Measurements from ENCODE around the gene SLC25A6. TPM values are rescaled to one million over a fixed set of nuclear protein-coding genes. Genes with fewer than 3 reads are reported as not detected.
"Not testable (repeated sequence)": the region's sequence is repeated elsewhere in the genome, so short reads cannot be mapped to it uniquely, and the experiment has no call there.

SLC25A6 gene
- total and polyA plus RNA-seq, 2 experiments from 2014 or later: 256 to 317 TPM

DNA sequence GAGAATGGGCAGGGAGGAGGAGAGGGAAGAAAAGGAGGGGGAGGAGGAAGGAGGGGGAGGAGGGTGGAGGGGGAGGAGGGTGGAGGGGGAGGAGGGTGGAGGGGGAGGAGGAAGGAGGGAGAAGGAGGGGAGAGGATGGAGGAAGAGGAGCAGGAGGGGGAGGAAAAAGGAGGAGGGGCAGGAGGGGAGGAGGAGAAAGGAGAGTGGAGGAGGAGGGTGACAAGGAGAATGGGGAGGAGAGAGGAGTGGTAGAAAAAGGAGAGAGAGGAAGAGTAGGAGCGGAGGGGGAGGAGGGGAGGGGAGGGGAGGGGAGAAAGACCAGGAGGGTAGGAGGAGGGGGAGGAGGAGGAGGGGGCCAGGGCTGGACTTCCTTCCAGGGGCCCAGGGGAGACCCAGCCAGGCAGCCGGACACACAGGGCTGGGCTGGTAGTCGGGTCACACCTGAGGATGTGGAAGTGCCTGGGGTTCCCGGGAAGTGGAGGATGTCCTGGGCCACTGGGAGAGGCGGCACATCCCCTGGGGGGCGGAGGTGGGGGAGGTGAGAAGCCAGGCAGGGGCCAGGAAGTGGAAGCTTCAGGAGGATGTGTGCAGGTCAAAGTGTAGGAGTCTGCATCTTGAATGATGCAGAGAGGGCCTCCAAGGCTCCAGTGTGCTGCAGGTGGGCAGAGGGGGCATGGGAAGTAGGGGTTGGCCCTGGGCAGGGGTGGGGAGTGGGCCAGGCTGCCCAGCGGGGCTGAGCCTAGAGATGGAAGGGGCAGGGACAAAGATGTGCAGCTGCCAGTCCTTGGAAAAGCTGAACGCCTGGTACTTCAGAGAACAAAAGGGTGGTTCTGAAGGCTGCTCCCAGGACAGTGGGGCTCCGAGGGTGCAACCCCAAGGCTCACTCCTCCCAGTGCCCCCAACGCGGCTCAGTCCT, 36.5 kb downstream of the SLC25A6 start:
- DNase-seq: no peak
- H3K79me2 ChIP-seq (ENCODE audit: insufficient read depth): no peaks in the 10 kb centered on the region
- H3K4me3 ChIP-seq: no peak overlapping the region
- no peaks in the 10 kb centered on the region for H4K20me1 ChIP-seq (ENCODE audit: insufficient read depth)
- no peak overlapping the region for H3K27ac ChIP-seq
- no peak overlapping the region for H3K9ac ChIP-seq
- H3K4me2 ChIP-seq (ENCODE audit: unreplicated experiment): no peak overlapping the region
- no peaks in the 10 kb centered on the region for H3K9me2 ChIP-seq (ENCODE audit: insufficient read depth)
- no peaks in the 10 kb centered on the region for H3K36me3 ChIP-seq (ENCODE audit: low read depth)
- H3K27me3 ChIP-seq (replicated peaks; ENCODE audit: insufficient read depth): no peaks in the 10 kb centered on the region
- in situ Hi-C loops (cut with MboI): no loop called here
- 20 to 24% methylated on average over 5 to 11 of the region's 11 CpGs for WGBS, 2 experiments (ENCODE audit: low coverage in 1 of 2, low lambda C conversion rate in 2 of 2, missing lambda C conversion rate in 2 of 2)
- no peak overlapping the region for H2AFZ ChIP-seq
- no peaks in the 10 kb centered on the region for H3F3A ChIP-seq (ENCODE audit: insufficient read depth)
- H3K4me1 ChIP-seq (ENCODE audit: insufficient read depth): no peaks in the 10 kb centered on the region
- TF ChIP-seq EZH2phosphoT487 (IDR thresholded peaks at IDR 0.05; ENCODE audit: insufficient read depth, low read depth) (no peak), EZH2 (IDR thresholded peaks at IDR 0.05; ENCODE audit: insufficient read depth, poor library complexity, severe bottlenecking) (no peak)
- H3K9me3 ChIP-seq (ENCODE audit: low read depth): no peaks in the 10 kb centered on the region

DNA sequence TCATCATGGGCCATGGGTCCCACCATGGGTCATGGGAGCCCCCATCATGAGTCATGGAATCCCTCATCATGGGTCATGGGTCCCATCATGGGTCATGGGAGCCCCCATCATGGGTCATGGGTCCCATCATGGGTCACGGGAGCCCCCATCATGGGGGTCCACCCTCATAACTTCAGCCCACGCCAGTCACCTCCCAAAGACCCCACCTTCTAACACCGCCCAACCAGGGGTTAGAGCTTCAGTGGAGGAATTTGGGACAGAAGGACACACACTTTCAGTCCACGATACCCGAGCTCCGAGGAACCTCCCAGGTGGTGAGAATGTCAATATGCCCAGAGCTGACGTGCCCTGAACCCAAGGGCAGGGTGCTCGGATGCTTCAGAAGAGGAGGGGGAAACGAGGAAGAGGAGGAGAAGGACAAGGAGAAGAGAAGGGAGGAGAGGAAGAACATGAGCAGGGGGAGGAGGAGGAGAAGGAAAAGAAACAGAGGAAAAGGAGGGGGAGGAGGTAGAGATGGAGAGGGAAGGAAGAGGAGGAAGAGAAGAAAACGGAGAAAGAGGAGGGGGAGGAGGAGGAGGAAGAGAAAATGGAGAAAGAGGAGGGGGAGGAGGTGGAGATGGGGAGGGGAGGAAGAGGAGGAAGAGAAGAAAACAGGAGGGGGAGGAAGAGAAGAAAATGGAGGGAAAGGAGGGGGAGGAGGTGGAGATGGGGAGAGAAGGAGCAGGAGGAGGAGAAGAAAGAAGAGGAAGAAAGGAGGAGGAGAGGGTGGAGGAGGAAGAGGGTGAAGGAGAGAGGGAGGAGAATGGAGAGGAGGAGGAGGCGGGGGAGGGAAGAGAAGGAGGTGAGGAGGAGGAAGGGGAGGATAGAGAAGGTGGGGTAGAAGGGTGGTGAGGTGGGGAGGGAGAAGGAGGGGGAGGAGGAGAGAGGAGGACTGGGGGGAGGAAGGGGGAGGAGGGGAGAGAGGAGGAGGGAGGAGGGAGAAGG, 37.6 kb downstream of the SLC25A6 start:
- Histone ChIP-seq H3K27me3 (replicated peaks; ENCODE audit: insufficient read depth) (no peaks in the 10 kb centered on the region), H3K4me3 (no peak overlapping the region), H3K27ac (no peak overlapping the region), H3K9me2 (ENCODE audit: insufficient read depth) (no peaks in the 10 kb centered on the region), H3K79me2 (ENCODE audit: insufficient read depth) (no peaks in the 10 kb centered on the region), H3K9me3 (ENCODE audit: low read depth) (no peaks in the 10 kb centered on the region), H3K4me1 (ENCODE audit: insufficient read depth) (no peaks in the 10 kb centered on the region), H3K36me3 (ENCODE audit: low read depth) (no peaks in the 10 kb centered on the region), H3F3A (ENCODE audit: insufficient read depth) (no peaks in the 10 kb centered on the region), H4K20me1 (ENCODE audit: insufficient read depth) (no peaks in the 10 kb centered on the region), H2AFZ (no peak overlapping the region), H3K9ac (no peak overlapping the region), H3K4me2 (ENCODE audit: unreplicated experiment) (no peak overlapping the region)
- 63 to 67% methylated on average over 11 of the region's 11 CpGs for WGBS, 2 experiments (ENCODE audit: low coverage in 1 of 2, low lambda C conversion rate in 2 of 2, missing lambda C conversion rate in 2 of 2)
- TF ChIP-seq EZH2phosphoT487 (IDR thresholded peaks at IDR 0.05; ENCODE audit: insufficient read depth, low read depth): no peak
- no peak for DNase-seq
- in situ Hi-C loops (cut with MboI): no loop called here

DNA sequence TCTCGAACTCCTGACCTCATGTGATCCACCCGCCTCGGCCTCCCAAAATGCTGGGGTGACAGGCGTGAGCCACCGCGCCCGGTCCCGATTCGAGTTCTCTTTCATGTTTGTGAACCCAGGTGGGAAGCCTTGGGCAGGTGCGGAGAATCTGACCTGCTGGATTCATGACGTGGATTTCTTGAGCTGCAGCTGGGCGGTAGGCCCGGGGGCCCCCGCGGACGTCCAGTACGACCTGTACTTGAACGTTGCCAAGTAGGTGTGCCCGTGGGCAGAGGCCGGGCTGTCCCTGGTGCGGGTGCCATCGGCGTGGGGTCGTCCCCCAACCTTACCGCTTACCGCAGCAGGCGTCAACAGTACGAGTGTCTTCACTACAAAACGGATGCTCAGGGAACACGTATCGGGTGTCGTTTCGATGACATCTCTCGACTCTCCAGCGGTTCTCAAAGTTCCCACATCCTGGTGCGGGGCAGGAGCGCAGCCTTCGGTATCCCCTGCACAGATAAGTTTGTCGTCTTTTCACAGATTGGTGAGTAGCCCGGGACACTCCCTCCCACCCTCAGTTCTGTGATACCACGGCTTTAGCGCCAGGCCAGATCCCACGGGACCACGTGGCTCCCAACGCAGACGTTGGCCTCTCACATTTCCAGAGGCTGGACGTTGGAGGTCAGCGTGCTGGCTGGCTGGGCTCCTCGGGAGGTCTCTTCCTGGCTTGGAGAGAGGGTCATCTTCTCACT, 39.8 kb downstream of the SLC25A6 start:
- Histone ChIP-seq H3F3A (ENCODE audit: insufficient read depth) (no peaks in the 10 kb centered on the region), H2AFZ (no peak overlapping the region), H3K4me1 (ENCODE audit: insufficient read depth) (no peaks in the 10 kb centered on the region), H3K4me2 (ENCODE audit: unreplicated experiment) (no peak overlapping the region), H3K9ac (no peak overlapping the region), H3K9me2 (ENCODE audit: insufficient read depth) (no peaks in the 10 kb centered on the region), H3K4me3 (no peak overlapping the region), H3K9me3 (ENCODE audit: low read depth) (no peaks in the 10 kb centered on the region), H3K79me2 (ENCODE audit: insufficient read depth) (no peaks in the 10 kb centered on the region), H3K27ac (no peak overlapping the region), H4K20me1 (ENCODE audit: insufficient read depth) (no peaks in the 10 kb centered on the region), H3K36me3 (ENCODE audit: low read depth) (no peaks in the 10 kb centered on the region), H3K27me3 (replicated peaks; ENCODE audit: insufficient read depth) (no peaks in the 10 kb centered on the region)
- in situ Hi-C loops (cut with MboI): no loop called here
- TF ChIP-seq EZH2phosphoT487 (IDR thresholded peaks at IDR 0.05; ENCODE audit: insufficient read depth, low read depth) (no peak), EZH2 (IDR thresholded peaks at IDR 0.05; ENCODE audit: insufficient read depth, poor library complexity, severe bottlenecking) (no peak)
- no peak for DNase-seq
- 83 to 84% methylated on average over 44 to 49 of the region's 49 CpGs for WGBS, 2 experiments (ENCODE audit: low coverage in 1 of 2, low lambda C conversion rate in 2 of 2, missing lambda C conversion rate in 2 of 2)

DNA sequence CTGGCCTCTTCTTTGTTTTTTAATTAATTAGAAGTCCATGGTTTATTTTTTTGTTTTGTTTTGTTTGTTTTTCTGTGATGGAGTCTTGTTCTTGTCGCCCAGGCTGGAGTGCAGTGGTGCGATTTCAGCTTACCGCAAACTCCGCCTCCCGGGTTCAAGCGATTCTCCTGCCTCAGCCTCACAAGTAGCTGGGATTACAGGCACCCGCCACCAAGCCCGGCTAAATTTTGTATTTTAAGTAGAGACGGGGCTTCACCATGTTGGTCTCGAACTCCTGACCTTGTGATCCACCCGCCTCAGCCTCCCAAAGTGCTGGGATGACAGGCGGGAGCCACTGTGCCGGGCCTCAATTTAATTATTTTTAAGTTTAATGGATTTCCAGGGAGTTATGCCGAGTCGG, 42.3 kb downstream of the SLC25A6 start:
- H3K27ac ChIP-seq; H2AFZ ChIP-seq; DNase-seq; H4K20me1 ChIP-seq (ENCODE audit: insufficient read depth); H3K4me2 ChIP-seq (ENCODE audit: unreplicated experiment); H3K79me2 ChIP-seq (ENCODE audit: insufficient read depth); in situ Hi-C loops (cut with MboI); H3K4me1 ChIP-seq (ENCODE audit: insufficient read depth); H3K36me3 ChIP-seq (ENCODE audit: low read depth); H3K27me3 ChIP-seq (replicated peaks; ENCODE audit: insufficient read depth); H3K9me2 ChIP-seq (ENCODE audit: insufficient read depth); H3K9ac ChIP-seq; H3K4me3 ChIP-seq; H3F3A ChIP-seq (ENCODE audit: insufficient read depth); H3K9me3 ChIP-seq (ENCODE audit: low read depth): not testable (repeated sequence)
- 82 to 85% methylated on average over 15 of the region's 15 CpGs for WGBS, 2 experiments (ENCODE audit: low coverage in 1 of 2, low lambda C conversion rate in 2 of 2, missing lambda C conversion rate in 2 of 2)

All from GM23248 (cell line).